HepG2 (cell line): ENCODE measurements around the gene DNAJC5. TPM values are rescaled to one million over a fixed set of nuclear protein-coding genes. Genes with fewer than 3 reads are reported as not detected.

Experiments used
- CBX5 ChIP-seq: sonication (generic); formaldehyde crosslinking; IDR thresholded peaks from 2 replicates; pipeline ENCODE4 v1.4.0; 2020; ENCODE audit warnings: missing genetic modification reagents, borderline replicate concordance
- CEBPG ChIP-seq: IDR thresholded peaks from 2 replicates; pipeline ENCODE4 v1.6.1; 2016
- CHCHD3 ChIP-seq: sonication (generic); formaldehyde crosslinking; IDR thresholded peaks from 2 replicates; pipeline ENCODE4 v1.8.0; 2022; ENCODE audit warnings: mild to moderate bottlenecking, missing genetic modification reagents, moderate library complexity
- ETV6 ChIP-seq: sonication (generic); formaldehyde crosslinking; conservative IDR thresholded peaks from 2 replicates; pipeline ENCODE4 v1.4.0; 2020; ENCODE audit warnings: missing genetic modification reagents
- HDAC2 ChIP-seq: sonication (generic); formaldehyde crosslinking; IDR thresholded peaks from 2 replicates; pipeline ENCODE4 v1.4.0; 2020; ENCODE audit warnings: missing genetic modification reagents
- HMG20A ChIP-seq: IDR thresholded peaks from 2 replicates; pipeline ENCODE4 v1.6.1; 2016; ENCODE audit warnings: borderline replicate concordance
- HOXA3 ChIP-seq: sonication (generic); formaldehyde crosslinking; IDR thresholded peaks from 2 replicates; pipeline ENCODE4 v1.5.0; 2020; ENCODE audit warnings: missing genetic modification reagents
- HOXA5 ChIP-seq: sonication (generic); formaldehyde crosslinking; IDR thresholded peaks from 2 replicates; pipeline ENCODE4 v1.4.0; 2020; ENCODE audit warnings: missing genetic modification reagents
- KDM5A ChIP-seq: fragments of 200-600 bp; sonication (generic); IDR thresholded peaks from 2 replicates; pipeline ENCODE4 v1.7.0; 2018; ENCODE audit warnings: antibody characterized with exemption, mild to moderate bottlenecking, low read length, borderline replicate concordance
- KLF11 ChIP-seq: IDR thresholded peaks from 2 replicates; pipeline ENCODE4 v1.6.1; 2016; ENCODE audit warnings: missing compliant biosample characterization
- MIER2 ChIP-seq: IDR thresholded peaks from 2 replicates; pipeline ENCODE4 v1.6.1; 2016; ENCODE audit warnings: missing biosample characterization, missing genetic modification reagents
- PATZ1 ChIP-seq: sonication (generic); formaldehyde crosslinking; IDR thresholded peaks from 2 replicates; pipeline ENCODE4 v1.4.0; 2020; ENCODE audit warnings: missing genetic modification reagents
- RBAK ChIP-seq: sonication (generic); formaldehyde crosslinking; IDR thresholded peaks from 2 replicates; pipeline ENCODE4 v1.5.1; 2020; ENCODE audit warnings: mild to moderate bottlenecking, missing genetic modification reagents
- RNF2 ChIP-seq: fragments of 450-650 bp; conservative IDR thresholded peaks from 2 replicates; pipeline ENCODE4 v1.6.1; 2016; ENCODE audit warnings: low read depth
- RORA ChIP-seq: sonication (generic); formaldehyde crosslinking; IDR thresholded peaks from 2 replicates; pipeline ENCODE4 v1.5.0; 2020; ENCODE audit warnings: mild to moderate bottlenecking, missing genetic modification reagents, moderate library complexity
- TARDBP ChIP-seq: sonication (generic); formaldehyde crosslinking; IDR thresholded peaks from 2 replicates; pipeline ENCODE4 v1.8.0; 2022; ENCODE audit warnings: mild to moderate bottlenecking, missing genetic modification reagents
- XBP1 ChIP-seq: sonication (generic); formaldehyde crosslinking; IDR thresholded peaks from 2 replicates; pipeline ENCODE4 v1.5.0; 2020; ENCODE audit warnings: missing genetic modification reagents
- ZBTB25 ChIP-seq: IDR thresholded peaks from 2 replicates; pipeline ENCODE4 v1.6.1; 2018; ENCODE audit warnings: missing genetic modification reagents
- ZFY ChIP-seq: sonication (generic); formaldehyde crosslinking; IDR thresholded peaks from 2 replicates; pipeline ENCODE4 v1.4.0; 2020; ENCODE audit warnings: missing genetic modification reagents
- ZNF34 ChIP-seq: sonication (generic); formaldehyde crosslinking; IDR thresholded peaks from 2 replicates; pipeline ENCODE4 v1.4.0; 2020; ENCODE audit warnings: mild to moderate bottlenecking, missing genetic modification reagents, borderline replicate concordance
- ZNF354B ChIP-seq: sonication (generic); formaldehyde crosslinking; IDR thresholded peaks from 2 replicates; pipeline ENCODE4 v1.8.0; 2022; ENCODE audit warnings: mild to moderate bottlenecking, missing genetic modification reagents
- ZNF512B ChIP-seq: sonication (generic); formaldehyde crosslinking; IDR thresholded peaks from 2 replicates; pipeline ENCODE4 v1.5.1; 2020; ENCODE audit warnings: missing genetic modification reagents, mild to moderate bottlenecking, borderline replicate concordance
- ZNF607 ChIP-seq: sonication (generic); formaldehyde crosslinking; IDR thresholded peaks from 2 replicates; pipeline ENCODE4 v1.5.1; 2020; ENCODE audit warnings: missing genetic modification reagents, mild to moderate bottlenecking, borderline replicate concordance
- ZNF839 ChIP-seq: sonication (generic); formaldehyde crosslinking; IDR thresholded peaks from 2 replicates; pipeline ENCODE4 v1.4.0; 2020; ENCODE audit warnings: missing genetic modification reagents, mild to moderate bottlenecking, borderline replicate concordance
- ZNF883 ChIP-seq: sonication (generic); formaldehyde crosslinking; IDR thresholded peaks from 2 replicates; pipeline ENCODE4 v1.5.1; 2020; ENCODE audit warnings: mild to moderate bottlenecking, missing genetic modification reagents; ENCODE audit errors: not compliant biosample characterization
- polyA plus RNA-seq, 8 experiments: library from polyadenylated mRNA; depleted of rRNA in 3 of 8; stranded (reverse) in 7 of 8; unstranded in 1 of 8; fragments of >200 nt; fragmentation: Illumina TruSeq in 4 of 8; extraction: Trizol in 4 of 8; gene quantifications; 2 replicates each; pipeline versions ENCODE4 v1.2.1 to v1.2.3, GENCODE V29; 2011 to 2016; ENCODE audit warnings: low read depth in 4 of 8, missing spikeins in 1 of 8, mixed read lengths in 1 of 8; ENCODE audit not compliant: insufficient read depth in 1 of 8
- total RNA-seq, 5 experiments: library from RNA; depleted of rRNA; stranded (reverse); fragments of >200 nt; fragmentation: Illumina TruSeq; extraction: Trizol; gene quantifications; 2 replicates each; pipeline ENCODE4 v1.2.3, GENCODE V29; 2016; ENCODE audit warnings: low read depth in 1 of 5

The DNAJC5 gene
- total and polyA plus RNA-seq, 2 of the 13 experiments (the other 11 are each of a cell fraction or from before 2014, with no cell fraction given): 42.8 to 64.5 TPM

- TF ChIP-seq PATZ1 (CRISPR knock-in tag) (peak; percentile 62), ZNF354B (peak; percentile 97), XBP1 (0 out of 2 replicates have a peak, but pooled peaks have one; percentile 11), ZNF34 (CRISPR knock-in tag) (0 out of 2 replicates have a peak, but pooled peaks have one; percentile 8), RBAK (CRISPR knock-in tag) (no peak), ETV6 (CRISPR knock-in tag) (peak; percentile 58; the same call in 1 of the 2 replicates), RORA (no peak), HOXA3 (CRISPR knock-in tag) (peak; percentile 60; the same call in 1 of the 2 replicates), ZNF607 (CRISPR knock-in tag) (no peak; the same call in 1 of the 2 replicates), ZNF883 (CRISPR knock-in tag) (peak; percentile 81), HMG20A (no peak), CEBPG (CRISPR knock-in tag) (no peak), ZFY (CRISPR knock-in tag) (peak; percentile 79), KDM5A (peak; percentile 42), RNF2 (0 out of 2 replicates have a peak, but pooled peaks have one; percentile 42), ZNF512B (CRISPR knock-in tag) (0 out of 2 replicates have a peak, but pooled peaks have one; percentile 28), TARDBP (CRISPR knock-in tag) (peak; percentile 77; the same call in 1 of the 2 replicates), CHCHD3 (CRISPR knock-in tag) (0 out of 2 replicates have a peak, but pooled peaks have one; percentile 33), KLF11 (CRISPR knock-in tag) (no peak; the same call in 1 of the 2 replicates), ZBTB25 (peak; percentile 82), ZNF839 (CRISPR knock-in tag) (peak; percentile 2; the same call in 1 of the 2 replicates), CBX5 (CRISPR knock-in tag) (peak; percentile 19; the same call in 1 of the 2 replicates), HDAC2 (peak; percentile 76), MIER2 (no peak), HOXA5 (CRISPR knock-in tag) (peak; percentile 26)
These were observed 1.6 kb downstream of the DNAJC5 start (continued) for GRCh38 chr20:63896264-63897105.
